NCI-H524 treated with DMSO at 0.1 percent for 48 hours (cell line): Measurements from ENCODE around the gene BSN.

Source experiments
- DNase-seq: peaks from one replicate; lab custom pipeline; 2025; lab: John Stamatoyannopoulos, UW

The BSN gene

DNA sequence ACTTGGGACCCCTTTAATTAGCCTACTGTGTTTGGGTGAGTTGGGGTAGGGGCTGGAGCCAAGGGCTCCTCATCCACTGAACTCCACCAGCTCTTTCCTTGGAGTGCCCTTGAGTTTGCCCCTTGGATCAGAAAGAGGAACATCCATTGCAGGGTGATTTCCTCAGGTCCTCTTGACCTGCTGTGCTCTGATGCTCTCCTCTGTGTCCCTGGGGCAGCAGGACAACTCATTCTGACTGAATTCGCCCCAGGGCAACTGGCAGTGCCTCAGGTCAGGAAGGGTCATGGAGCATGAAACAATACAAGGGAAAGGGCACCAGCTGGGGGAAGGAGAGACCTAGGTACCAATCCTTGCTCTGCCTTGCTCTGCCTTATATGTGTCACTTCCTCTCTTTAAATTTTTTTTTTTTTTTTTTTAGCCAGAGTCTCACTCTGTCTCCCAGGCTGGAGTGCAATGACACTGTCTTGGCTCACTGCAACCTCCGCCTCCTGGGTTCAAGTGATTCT lies 47.8 kb downstream of the BSN start:
- no peak for DNase-seq

DNA sequence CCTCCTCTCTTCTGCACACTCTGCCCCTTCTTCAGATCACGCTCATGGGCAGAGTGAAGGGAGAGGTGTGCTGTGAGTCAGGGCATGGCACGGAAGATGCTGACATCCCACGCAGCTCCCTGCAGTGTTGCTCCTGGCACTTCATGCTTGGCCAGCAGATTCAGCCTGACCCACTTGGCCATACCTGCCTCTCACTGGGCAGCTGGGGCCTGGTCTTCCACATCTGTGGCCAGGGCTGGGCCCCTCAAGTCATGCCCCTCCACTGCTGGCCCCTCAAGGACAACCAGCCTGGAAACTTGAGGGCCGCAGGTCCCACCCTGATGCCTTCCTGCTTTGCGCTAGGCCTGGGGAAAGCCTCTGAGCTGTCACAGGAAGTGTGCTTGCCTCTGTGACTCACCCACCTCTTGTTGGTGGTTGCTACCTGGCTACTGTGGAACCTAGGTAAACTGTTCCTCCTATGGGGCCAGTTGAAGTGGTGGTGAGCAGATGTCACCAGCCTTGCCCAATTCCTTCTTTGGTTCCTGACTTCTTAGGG lies 48.7 kb downstream of the BSN start:
- no peak for DNase-seq

DNA sequence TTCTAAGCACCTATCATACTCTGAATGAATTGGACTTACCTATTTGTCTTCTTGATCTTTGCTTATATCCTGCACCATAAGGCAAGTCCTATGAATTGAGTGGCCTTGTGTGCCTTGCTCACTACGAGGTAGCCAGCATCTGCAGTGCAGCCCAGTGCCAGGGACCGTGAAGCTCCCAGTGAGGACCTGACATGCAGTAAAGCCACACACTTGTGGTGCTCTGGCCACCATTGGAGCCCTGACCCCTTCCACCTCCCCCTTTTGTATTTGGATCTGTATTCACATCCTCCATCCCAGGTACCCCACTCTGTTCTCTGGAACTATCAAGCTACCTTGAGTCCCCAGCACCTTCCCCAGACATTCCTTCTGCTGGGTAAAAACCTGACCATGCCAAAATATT lies 52.1 kb downstream of the BSN start:
- no peak for DNase-seq

DNA sequence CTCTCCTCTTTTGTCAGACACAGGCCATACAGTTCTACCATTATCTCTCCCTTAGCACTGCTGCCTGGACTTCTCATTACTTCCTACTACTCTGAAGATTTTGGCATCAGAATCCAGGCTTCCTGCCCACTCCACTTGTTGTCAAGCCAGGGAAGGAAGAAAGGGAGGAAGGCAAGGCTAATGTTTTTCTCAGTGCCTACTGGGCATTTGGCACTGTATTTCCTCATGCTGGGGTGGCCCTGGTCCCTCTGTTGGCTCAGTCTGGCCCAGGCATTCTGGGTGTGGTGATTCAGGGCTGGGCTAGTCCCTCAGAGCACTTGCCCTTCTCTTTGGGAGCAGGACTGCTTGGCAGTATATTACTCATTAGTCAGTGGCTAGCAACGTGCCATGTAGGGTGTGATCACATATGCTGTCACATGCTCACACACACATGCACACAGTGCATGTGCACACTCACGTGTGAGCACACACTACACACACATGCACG lies 52.9 kb downstream of the BSN start:
- no peak for DNase-seq

DNA sequence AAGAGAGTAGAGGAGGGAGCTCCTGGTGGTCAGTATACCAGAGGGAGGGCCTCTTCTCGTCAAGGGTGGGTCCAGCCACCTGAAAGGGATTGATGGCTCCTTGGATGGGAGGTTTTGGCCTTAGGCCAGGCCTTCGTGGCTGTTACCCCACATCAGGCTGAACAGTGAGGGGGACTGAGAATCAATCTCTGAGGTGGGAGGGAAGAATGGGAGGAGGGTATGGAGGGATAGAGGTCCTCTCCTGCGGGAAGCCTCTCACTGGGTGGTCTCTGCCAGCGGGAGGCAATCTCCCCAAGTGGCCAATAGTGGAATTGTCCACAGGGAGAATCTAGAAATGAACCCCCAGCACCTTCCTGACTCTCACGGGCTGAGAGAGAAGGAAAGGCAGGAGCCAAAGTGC lies 53.5 kb downstream of the BSN start:
- no peak for DNase-seq

DNA sequence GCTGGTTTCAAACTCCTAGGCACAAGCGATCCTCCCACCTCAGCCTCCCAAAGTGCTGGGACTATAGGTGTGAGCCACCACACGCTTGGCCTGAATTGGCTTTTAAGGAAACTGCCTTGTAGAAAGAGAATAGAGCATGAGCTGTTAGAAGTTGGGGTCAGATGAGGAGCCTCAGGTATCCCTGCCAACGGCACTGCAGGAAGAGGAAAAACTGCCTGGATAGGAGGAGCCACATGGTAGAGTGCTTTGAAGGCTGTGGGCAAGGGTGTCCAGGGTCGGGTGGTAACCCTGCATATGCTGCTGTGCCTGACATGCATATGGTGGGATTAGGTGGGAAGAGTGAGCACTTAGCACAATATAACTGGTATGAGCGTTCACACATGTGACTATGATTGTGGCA lies 55.0 kb downstream of the BSN start:
- DNase-seq: no peak

DNA sequence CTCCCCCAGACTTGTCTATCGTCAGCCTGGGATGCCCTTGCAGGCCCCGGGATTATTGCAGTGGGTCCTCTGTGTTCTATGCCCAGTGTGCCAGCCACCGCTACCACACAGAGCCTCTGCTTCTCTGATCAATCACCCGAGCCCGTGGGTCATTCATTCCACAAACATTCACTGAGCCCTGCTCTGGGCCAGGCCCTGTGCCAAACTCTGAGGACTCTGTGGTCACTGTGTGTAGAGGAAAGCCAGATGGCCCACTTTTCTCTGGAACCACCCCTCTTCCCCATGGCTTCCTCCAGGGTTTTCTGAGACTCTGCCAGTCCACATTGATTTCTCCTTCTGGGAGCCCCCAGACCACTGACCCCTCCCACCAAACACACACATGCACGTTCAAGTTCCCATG lies 55.5 kb downstream of the BSN start:
- DNase-seq: no peak

DNA sequence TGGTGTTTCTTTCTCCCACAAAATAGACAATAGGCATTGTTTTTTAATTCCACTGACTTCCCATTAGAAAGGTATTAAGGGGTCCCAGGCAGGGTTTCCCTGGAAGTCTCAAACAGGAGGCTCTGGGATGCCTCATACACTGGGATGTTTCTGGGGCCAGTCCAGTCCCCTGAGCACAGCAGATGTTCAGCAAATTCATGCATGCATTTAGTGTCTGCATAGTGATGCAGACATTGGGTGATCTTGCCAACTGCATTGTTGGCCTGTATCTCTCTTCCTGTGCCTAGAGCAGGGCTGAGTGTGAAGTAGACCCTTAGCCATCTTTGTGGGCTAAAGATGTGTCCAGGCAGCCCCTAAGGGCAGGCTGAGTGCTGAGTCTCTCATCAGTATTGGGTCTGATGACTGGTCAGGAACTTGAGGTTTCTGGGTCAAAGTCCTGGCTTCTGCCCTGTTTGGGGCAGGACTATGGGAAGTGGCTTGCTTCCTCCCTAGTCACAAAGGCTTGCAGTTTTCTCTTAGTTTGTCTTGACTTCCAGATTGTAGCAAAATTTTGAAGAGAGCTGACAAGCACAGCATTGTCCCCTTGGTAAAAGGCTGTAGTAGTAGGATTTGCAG lies 56.5 kb downstream of the BSN start:
- DNase-seq: no peak

DNA sequence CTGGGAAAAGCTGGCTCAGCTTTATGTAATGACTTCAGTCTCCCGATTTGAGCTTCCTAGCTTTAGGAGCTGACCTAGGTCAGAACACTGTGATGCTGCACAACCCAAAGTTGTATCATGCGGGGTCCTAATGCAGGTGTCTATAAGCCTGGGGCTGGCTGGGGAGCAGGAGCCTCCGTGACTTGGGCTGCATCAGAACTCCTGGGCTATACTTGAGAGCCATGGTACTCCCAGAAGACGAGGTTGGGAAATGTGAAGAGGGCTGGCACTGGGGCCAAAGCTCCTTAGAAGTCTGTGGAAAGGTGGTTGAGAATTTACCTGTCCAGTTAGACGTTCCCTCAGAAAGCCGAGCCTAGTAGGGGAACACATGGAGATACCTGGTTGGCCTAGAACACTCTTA lies 57.0 kb downstream of the BSN start:
- no peak for DNase-seq

DNA sequence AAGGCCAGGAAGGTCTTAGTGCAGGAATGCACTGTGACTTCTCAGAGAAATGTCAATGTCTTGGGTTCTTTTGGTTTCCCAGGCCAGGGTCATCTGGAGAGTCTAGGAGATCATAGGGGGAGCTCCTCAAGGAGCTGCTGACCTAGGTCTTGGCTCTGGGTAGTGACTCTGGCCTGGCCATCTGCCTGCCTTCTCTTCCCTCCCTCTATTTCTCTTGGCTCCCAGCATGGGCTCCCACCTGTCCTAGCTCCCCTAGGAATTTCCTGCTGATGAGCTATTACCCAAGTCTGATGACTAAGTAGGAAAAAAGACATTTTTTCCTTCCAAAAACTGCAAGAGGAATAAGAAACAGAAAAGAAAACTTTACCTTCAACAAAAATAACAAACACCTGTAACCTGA lies 57.4 kb downstream of the BSN start:
- no peak for DNase-seq

DNA sequence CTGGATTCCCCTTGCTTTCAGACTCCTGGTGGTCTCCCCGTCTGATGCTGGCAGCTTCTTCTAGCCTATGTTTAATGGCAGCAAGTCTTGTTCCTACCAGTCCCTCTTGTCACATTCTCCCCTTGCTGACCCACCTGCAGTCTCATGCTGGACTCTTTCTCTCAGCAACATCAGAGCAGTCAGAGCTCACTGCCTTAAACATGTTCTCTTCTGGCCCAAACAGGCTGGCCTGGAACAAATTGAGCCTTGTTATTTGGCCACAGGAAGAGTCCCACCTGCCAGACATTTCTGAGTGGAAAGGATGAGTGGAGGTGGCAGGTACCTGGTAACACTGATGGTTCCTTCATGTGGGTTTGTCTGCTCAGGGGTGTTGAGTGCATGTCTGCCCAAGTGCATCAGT lies 60.7 kb downstream of the BSN start:
- no peak for DNase-seq

DNA sequence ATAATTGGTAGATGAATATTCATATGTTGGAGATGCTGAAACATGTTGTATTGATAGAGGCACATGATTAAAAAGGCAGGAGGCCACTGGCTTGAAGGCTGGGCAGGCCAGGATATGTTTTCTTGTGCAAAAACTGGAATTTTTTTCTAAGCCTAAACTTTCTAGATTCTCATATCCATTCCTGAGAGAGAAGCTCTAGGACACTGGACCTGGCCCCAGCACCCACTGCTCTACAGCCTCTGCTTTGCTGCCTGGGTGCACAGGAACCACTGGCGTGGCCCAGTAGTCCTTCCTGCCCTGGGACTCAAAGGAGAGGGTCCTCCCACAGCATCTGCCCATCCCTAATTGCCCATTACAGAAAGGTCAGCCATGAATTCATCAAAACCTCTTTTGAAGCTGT lies 61.8 kb downstream of the BSN start:
- no peak for DNase-seq

DNA sequence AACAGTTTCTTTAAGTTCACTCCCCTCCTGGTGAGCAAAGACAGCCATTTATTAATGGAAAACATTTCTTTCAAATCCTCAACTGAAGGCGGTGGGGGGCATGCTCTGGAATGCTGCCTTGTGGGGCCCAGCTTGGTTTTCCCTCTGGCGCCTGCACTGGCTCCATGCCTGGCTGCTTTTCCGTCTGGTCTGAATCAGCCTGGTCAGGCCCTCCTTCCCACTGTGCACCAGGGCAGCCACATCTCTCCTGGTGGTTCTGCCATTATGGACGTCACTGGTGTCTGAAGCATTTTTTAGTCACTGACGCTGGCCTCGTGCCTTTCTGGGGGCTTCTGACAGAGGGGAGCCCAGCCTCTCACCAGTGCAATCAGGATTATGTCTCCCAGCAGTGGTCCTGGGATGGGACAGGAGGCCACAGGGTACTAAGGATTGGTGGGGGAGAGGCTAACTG lies 62.2 kb downstream of the BSN start:
- no peak for DNase-seq

DNA sequence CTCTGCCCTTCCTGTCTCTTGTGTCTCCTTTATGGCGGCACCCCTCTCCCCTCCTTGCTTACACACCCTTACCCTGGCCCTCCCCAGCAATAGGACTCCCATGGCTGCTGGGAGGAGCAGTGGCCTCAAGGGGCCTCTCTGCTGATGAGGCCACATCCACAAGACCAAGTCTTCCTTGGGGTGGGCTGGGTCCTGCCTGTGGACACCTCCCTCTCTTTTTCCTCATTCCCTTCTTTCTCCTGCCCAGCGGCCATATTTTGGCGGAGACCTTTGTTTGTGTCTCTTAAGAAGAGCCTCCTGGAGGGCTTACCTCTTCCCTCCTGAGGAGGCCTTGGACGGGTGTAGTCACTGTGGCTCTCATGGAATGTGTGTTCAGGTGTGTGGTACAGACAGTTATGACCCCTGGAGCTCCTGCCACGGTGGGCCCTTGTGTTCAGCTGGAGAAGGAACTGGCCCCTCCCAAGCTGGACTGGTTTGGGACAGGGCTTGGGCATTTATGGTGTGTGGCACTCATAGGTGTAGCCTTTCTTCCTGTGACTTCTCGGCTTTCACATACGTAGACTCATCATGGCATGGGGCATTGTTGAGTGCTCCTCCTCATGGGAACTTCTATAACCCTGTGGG lies 63.2 kb downstream of the BSN start:
- DNase-seq: no peak

DNA sequence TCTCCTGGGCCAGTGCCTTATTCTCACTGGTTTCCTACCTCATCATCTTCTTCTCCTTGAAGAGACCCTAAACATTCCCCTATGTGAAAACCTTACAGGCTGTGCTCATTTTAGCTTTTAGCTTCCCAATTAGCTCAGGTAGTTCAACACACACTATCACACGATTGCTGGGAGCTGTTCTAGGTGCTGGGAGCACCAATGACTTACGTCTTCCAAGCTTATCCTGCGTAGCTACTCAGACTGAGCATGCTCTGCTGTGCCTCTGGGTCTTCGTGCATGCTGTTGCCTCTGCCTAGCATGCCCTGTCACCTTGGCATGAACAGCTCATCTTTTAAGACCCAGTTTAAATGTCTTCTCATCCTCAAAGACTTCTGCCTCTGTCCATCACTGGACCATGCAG lies 64.1 kb downstream of the BSN start:
- DNase-seq: no peak

DNA sequence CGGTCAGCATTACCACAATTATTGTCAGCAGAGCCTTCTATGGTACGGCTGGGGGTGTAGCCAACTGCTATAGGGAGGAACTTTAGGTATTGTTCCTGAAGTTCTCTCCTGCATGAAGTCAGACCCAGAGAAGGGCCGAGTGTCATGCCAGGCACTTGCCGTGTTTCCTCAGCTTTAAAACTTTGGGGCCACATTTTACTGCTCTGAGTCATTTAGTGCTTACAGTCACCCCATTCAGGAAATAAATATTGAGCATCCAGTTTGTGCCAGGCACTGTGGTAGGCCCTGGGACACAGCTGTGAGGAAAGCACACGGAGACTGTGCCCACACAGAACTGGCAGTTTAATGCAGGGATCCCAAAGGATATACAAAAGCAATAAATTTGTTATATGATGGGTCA lies 65.4 kb downstream of the BSN start:
- DNase-seq: no peak

DNA sequence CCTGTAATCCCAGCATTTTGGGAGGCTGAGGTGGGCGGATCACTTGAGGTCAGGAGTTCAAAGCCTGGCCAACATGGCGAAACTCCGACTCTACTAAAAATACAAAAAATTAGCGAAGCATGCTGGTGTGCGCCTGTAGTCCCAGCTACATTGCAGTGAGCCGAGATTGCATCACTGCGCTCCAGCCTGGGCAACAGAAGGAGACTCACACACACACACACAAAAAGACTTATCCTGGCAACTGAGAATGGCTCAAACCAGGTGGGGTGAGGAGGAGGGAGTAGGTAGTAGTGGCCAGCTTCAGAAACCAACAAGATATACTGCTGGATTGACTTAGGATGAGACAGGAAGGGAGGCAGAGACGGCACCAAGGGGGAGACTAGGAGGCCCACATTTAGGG lies 66.5 kb downstream of the BSN start:
- DNase-seq: no peak

DNA sequence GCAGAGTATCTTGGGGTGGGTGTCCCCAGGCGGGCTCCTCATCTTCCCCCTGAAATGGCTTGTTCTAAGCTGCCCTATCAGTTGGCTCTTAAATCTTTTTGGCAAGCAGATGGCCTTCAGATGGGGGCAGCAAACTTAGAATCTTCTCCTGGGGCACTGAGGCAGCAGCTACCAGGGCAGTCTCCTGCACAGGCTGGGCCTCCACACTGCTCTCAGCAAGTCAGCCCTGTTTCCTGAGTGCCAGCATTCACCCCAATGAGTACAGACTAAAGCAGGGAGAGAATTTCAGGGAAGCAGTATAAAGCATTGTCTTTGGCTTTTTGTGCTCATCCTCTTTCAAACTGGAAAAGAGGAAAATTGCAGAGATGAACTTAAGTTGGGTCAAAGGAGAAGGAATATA lies 68.8 kb downstream of the BSN start:
- DNase-seq: no peak

DNA sequence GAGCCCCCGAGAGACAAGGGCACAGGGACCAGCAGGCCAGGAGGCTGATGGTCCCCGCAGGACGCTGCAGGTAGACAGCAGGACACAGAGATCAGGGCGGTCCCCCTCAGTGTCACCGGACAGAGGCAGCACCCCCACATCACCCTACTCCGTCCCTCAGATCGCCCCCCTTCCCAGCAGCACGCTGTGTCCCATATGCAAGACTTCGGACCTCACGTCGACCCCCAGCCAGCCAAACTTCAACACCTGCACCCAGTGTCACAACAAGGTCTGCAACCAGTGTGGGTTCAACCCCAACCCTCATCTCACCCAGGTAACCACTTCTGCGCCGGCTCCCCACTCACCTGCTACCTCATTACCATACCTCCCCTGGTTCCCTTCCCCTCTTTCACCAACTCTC lies 70.8 kb downstream of the BSN start:
- no peak for DNase-seq

DNA sequence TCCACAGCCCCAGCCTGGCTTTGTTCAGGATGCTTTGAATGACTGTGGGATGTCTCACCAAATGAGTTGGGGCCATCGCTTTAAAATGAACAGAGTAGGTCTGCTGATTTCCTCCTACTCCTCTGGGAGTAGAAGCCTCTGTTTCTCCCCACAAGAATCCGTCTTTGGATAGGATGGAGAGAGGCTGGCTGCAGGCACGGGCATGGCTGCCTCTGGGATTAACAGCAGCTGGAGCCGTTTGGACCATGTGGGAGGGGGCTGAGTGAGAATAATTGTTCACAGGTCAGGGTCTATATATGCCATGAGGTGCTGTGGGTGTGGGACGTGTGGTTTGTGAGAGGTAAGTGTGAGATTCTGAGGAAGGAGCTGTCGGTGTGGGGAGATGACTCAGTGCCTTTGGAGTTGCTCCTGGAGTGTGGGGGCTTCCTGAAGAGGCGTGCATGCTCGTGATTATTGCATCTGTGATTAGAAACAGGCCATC lies 71.9 kb downstream of the BSN start:
- no peak for DNase-seq

DNA sequence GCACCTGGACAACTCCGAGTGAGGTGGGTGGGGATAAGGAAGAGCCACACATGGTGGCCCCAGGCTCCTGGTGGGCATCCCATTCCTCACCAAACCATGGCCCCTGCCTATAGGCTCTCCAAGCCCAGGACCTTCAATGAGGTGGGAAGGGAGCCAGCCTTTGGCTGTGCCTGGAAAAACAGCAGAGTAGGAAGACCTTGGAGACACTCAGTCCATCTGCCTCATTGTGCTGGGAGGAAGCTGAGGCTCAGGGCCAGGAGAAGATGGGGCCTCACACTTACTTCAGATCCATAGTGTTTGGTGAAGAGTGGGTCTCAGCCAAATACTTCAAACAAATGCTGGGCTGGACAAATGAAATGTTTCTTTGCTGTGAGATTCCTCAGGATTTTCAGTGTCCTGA lies 72.5 kb downstream of the BSN start:
- no peak for DNase-seq

DNA sequence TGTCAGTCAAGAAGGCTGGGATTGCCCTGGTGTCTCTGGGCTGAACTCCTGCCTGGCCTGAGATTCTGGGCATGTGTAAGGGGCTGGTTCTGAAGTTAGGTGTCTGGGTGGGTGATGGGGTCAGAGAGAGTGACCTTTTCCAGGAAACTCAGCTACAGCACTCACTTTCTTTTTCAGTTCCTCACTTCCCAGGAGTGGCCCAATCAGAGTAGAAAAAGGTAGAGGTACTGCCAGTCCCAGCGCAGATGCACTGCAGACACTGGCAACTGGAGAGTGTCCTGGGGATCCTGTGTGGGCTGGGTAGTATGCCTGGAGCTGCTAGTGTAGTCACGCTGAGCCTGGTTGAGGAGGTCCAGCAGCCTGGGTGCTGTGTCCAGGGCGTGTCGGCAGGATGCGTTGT lies 73.4 kb downstream of the BSN start:
- no peak for DNase-seq

DNA sequence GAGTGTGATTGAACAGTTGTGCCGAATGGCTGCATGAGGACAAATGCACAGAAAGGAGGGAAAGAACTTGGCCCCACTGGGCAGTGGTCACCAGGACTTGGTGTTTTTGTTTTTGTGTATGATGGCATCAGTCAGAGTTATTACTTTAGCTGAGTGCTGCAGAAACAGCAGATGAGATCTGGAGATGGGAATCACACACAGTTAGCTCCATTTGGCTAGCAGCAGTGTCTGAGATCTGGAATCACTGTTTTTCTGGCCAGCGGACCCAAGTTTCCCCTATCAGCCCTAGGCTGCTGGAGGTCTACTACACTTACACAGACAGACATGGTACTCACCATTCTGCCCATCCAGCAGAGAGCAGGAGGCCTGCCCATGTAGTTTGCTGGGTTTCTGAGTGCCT lies 74.0 kb downstream of the BSN start:
- no peak for DNase-seq

DNA sequence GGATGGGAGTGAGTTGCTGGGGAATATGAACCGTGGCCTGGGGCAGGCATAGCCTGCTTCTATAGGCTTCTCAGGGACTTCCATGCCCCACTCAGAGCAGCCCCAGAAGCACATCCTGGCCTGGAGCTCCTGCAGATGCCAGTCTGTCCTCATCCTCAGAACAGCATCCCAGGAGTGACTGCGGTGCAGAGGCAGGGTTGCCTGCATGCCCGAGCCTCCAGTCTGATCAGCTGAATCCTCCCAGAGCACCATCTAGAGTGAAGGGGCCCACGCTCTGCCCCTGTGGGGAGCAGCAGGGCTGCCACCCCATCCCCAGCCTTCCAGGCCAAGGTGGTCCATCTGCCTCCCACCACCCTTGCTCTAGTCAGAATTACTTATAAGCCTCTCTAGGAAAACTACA lies 75.2 kb downstream of the BSN start:
- no peak for DNase-seq
